H9 (cell line): ENCODE measurements around the gene EPS8. TPM values are rescaled to one million over a fixed set of nuclear protein-coding genes. Genes with fewer than 3 reads are reported as not detected.

Source experiments
- DNase-seq: peaks from one replicate; pipeline ENCODE4 v3.0.0-alpha.2; 2017
- H2AFZ ChIP-seq: one replicate; pipeline ENCODE4 v1.6.1; 2013; ENCODE audit warnings: mild to moderate bottlenecking, low read length, control low read depth, moderate library complexity
- H2AK5ac ChIP-seq: 2 replicates; pipeline ENCODE4 v1.6.1; 2013; ENCODE audit warnings: low read length, control low read depth, mixed read lengths; ENCODE audit not compliant: insufficient read length
- H2BK120ac ChIP-seq: one replicate; pipeline ENCODE4 v1.6.1; 2013; ENCODE audit warnings: low read depth, mild to moderate bottlenecking, low read length, control low read depth, inconsistent platforms; ENCODE audit not compliant: poor library complexity, severe bottlenecking
- H2BK12ac ChIP-seq: 2 replicates; pipeline ENCODE4 v1.6.1; 2013; ENCODE audit warnings: low read length, control low read depth, mixed read lengths, low read depth; ENCODE audit not compliant: insufficient read length
- H2BK15ac ChIP-seq: 2 replicates; pipeline ENCODE4 v1.6.1; 2013; ENCODE audit warnings: low read depth, low read length, control low read depth
- H2BK20ac ChIP-seq: one replicate; pipeline ENCODE4 v1.6.1; 2013; ENCODE audit warnings: low read depth, mild to moderate bottlenecking, low read length, control low read depth, inconsistent platforms; ENCODE audit not compliant: poor library complexity, severe bottlenecking
- H2BK5ac ChIP-seq: 2 replicates; pipeline ENCODE4 v1.6.1; 2013; ENCODE audit warnings: low read length, control low read depth, mixed read lengths; ENCODE audit not compliant: insufficient read length
- H3K14ac ChIP-seq: 2 replicates; pipeline ENCODE4 v1.6.1; 2013; ENCODE audit warnings: low read length, control low read depth; ENCODE audit not compliant: insufficient read depth
- H3K18ac ChIP-seq: 2 replicates; pipeline ENCODE4 v1.6.1; 2013; ENCODE audit warnings: low read depth, mild to moderate bottlenecking, mixed read lengths, low read length, control low read depth; ENCODE audit not compliant: insufficient read length
- H3K23ac ChIP-seq: 2 replicates; pipeline ENCODE4 v1.6.1; 2013; ENCODE audit warnings: low read length, control low read depth, mixed read lengths, low read depth; ENCODE audit not compliant: insufficient read length
- H3K23me2 ChIP-seq: 2 replicates; pipeline ENCODE4 v1.6.1; 2013; ENCODE audit warnings: low read depth, mild to moderate bottlenecking, mixed read lengths, low read length, control low read depth; ENCODE audit not compliant: insufficient read length, poor library complexity, severe bottlenecking
- H3K27ac ChIP-seq: 2 replicates; pipeline ENCODE4 v1.5.1; 2013; ENCODE audit warnings: low read length, control low read depth, mixed read lengths, low read depth; ENCODE audit not compliant: insufficient read length
- H3K27me3 ChIP-seq: 2 replicates; pipeline ENCODE4 v1.6.1; 2013; ENCODE audit warnings: low read length, control low read depth, inconsistent platforms; ENCODE audit not compliant: insufficient read depth
- H3K4ac ChIP-seq: 2 replicates; pipeline ENCODE4 v1.6.1; 2013; ENCODE audit warnings: low read depth, mild to moderate bottlenecking, control low read depth, inconsistent platforms, low read length, moderate library complexity
- H3K4me1 ChIP-seq: 2 replicates; pipeline ENCODE4 v1.6.1; 2013; ENCODE audit warnings: low read length, control low read depth, inconsistent platforms; ENCODE audit not compliant: insufficient read depth
- H3K4me2 ChIP-seq: 2 replicates; pipeline ENCODE4 v1.6.1; 2013; ENCODE audit warnings: low read length, control low read depth, mixed read lengths; ENCODE audit not compliant: insufficient read length, insufficient read depth
- H3K56ac ChIP-seq: 2 replicates; pipeline ENCODE4 v1.6.1; 2013; ENCODE audit warnings: low read depth, mild to moderate bottlenecking, mixed read lengths, low read length, control low read depth; ENCODE audit not compliant: insufficient read length
- H3K79me1 ChIP-seq: 2 replicates; pipeline ENCODE4 v1.6.1; 2013; ENCODE audit warnings: low read depth, mild to moderate bottlenecking, moderate library complexity, low read length, control low read depth, inconsistent platforms; ENCODE audit not compliant: insufficient read depth, poor library complexity, severe bottlenecking
- H3K79me2 ChIP-seq: 2 replicates; pipeline ENCODE4 v1.6.1; 2013; ENCODE audit warnings: low read length, control low read depth, inconsistent platforms; ENCODE audit not compliant: insufficient read depth
- H3K9ac ChIP-seq: 2 replicates; pipeline ENCODE4 v1.6.1; 2013; ENCODE audit warnings: low read length, control low read depth, mixed read lengths; ENCODE audit not compliant: insufficient read length; ENCODE audit errors: extremely low read depth
- H3K9me3 ChIP-seq: one replicate; pipeline ENCODE4 v1.6.1; 2013; ENCODE audit warnings: low read depth, low read length, inconsistent platforms; ENCODE audit not compliant: control insufficient read depth
- H3T11ph ChIP-seq: one replicate; pipeline ENCODE4 v1.6.1; 2013; ENCODE audit warnings: mild to moderate bottlenecking, low read length, control low read depth, inconsistent platforms
- H4K20me1 ChIP-seq: one replicate; pipeline ENCODE4 v1.6.1; 2013; ENCODE audit not compliant: control insufficient read depth, insufficient read length, insufficient read depth
- H4K5ac ChIP-seq: 2 replicates; pipeline ENCODE4 v1.6.1; 2013; ENCODE audit warnings: low read depth, mild to moderate bottlenecking, mixed read lengths, low read length, control low read depth; ENCODE audit not compliant: insufficient read length
- H4K8ac ChIP-seq: replicated peaks from 2 replicates; pipeline ENCODE4 v1.6.1; 2013; ENCODE audit warnings: low read length, control low read depth, mixed read lengths, low read depth; ENCODE audit not compliant: insufficient read length
- H4K91ac ChIP-seq: 2 replicates; pipeline ENCODE4 v1.6.1; 2013; ENCODE audit warnings: low read depth, mild to moderate bottlenecking, moderate library complexity, mixed read lengths, low read length, control low read depth; ENCODE audit not compliant: insufficient read length
- H3K27ac Mint-ChIP-seq, 3 experiments: 2 replicates in 2 of 3; 3 replicates in 1 of 3; pipeline ENCODE4 v1.8.0; 2020 to 2021; ENCODE audit warnings: mixed read lengths in 3 of 3, mild to moderate bottlenecking in 1 of 3, moderate library complexity in 1 of 3
- H3K27me3 Mint-ChIP-seq: 2 replicates; pipeline ENCODE4 v1.8.0; 2021; ENCODE audit warnings: low read depth, mild to moderate bottlenecking, moderate library complexity, mixed read lengths
- H3K36me3 Mint-ChIP-seq, 3 experiments: 2 replicates in 2 of 3; 3 replicates in 1 of 3; pipeline ENCODE4 v1.8.0; 2020 to 2021; ENCODE audit warnings: low read depth in 3 of 3, mixed read lengths in 3 of 3; ENCODE audit not compliant: insufficient read depth in 1 of 3
- H3K4me1 Mint-ChIP-seq, 2 experiments: 2 replicates each; pipeline ENCODE4 v1.8.0; 2020; ENCODE audit warnings: mixed read lengths in 2 of 2
- H3K4me3 Mint-ChIP-seq, 2 experiments: 2 replicates in 1 of 2; 3 replicates in 1 of 2; pipeline ENCODE4 v1.8.0; 2020 to 2021; ENCODE audit warnings: mild to moderate bottlenecking in 2 of 2, mixed read lengths in 2 of 2, moderate library complexity in 1 of 2
- H3K9me3 Mint-ChIP-seq, 2 experiments: 2 replicates in 1 of 2; 3 replicates in 1 of 2; pipeline ENCODE4 v1.8.0; 2020; ENCODE audit warnings: mild to moderate bottlenecking in 2 of 2, mixed read lengths in 2 of 2, moderate library complexity in 1 of 2
- CTCF ChIP-seq: fragments of 200-600 bp; sonication (generic); conservative IDR thresholded peaks from 3 replicates; pipeline ENCODE4 v1.8.0; 2021; ENCODE audit warnings: antibody characterized with exemption, mild to moderate bottlenecking
- WGBS: extraction: QIAGEN DNeasy Blood & Tissue Kit; methylation state at CpG from one replicate; pipeline ENCODE4 v1.1.7; 2013; ENCODE audit warnings: missing lambda C conversion rate, low lambda C conversion rate, mixed read lengths; ENCODE audit not compliant: insufficient read length; ENCODE audit errors: extremely low coverage; 5-methylcytosine and 5-hydroxymethylcytosine counted together
- total RNA-seq: library from RNA; stranded (reverse); gene quantifications from 2 replicates; pipeline ENCODE4 v1.2.1, GENCODE V29; 2021

Gene EPS8
- total RNA-seq, 1 experiment from 2014 or later = 2.2 TPM

GRCh38 chr12:15679151-15679550, 110.0 kb downstream of the EPS8 start:
- no peak overlapping the region for H3K18ac ChIP-seq
- H3K4me1 Mint-ChIP-seq = peaks cover 12% of the 10 kb centered on the region in 2 experiments
- H3K27me3 ChIP-seq = no peaks in the 10 kb centered on the region
- H3K79me1 ChIP-seq = no peaks in the 10 kb centered on the region
- H2BK15ac ChIP-seq = no peak overlapping the region
- no peaks in the 10 kb centered on the region for H4K20me1 ChIP-seq
- H3K27ac ChIP-seq = no peak overlapping the region
- no peak overlapping the region for H3K4me2 ChIP-seq
- no peak overlapping the region for H4K8ac ChIP-seq
- DNase-seq = no peak
- no peak overlapping the region for H3K27ac Mint-ChIP-seq
- no peak overlapping the region for H2BK120ac ChIP-seq
- H3K56ac ChIP-seq = no peak overlapping the region
- H3K9me3 ChIP-seq = no peaks in the 10 kb centered on the region
- no peak overlapping the region for H3K4me3 Mint-ChIP-seq
- H3K79me2 ChIP-seq = no peaks in the 10 kb centered on the region
- no peak overlapping the region for H3K23ac ChIP-seq
- no peak overlapping the region for H3K14ac ChIP-seq
- no peak overlapping the region for H2BK12ac ChIP-seq
- H3K23me2 ChIP-seq = no peaks in the 10 kb centered on the region
- H4K5ac ChIP-seq = no peak overlapping the region
- H2AFZ ChIP-seq = no peak overlapping the region
- no peaks in the 10 kb centered on the region for H3K4me1 ChIP-seq
- TF ChIP-seq CTCF = no peak
- H2BK5ac ChIP-seq = no peak overlapping the region
- no peaks in the 10 kb centered on the region for H3K27me3 Mint-ChIP-seq
- H2AK5ac ChIP-seq = no peak overlapping the region
- no peaks in the 10 kb centered on the region for H3K36me3 Mint-ChIP-seq
- H3K9ac ChIP-seq = no peak overlapping the region
- WGBS = no CpG with 5 or more reads among the region's 1 CpG
- H3K4ac ChIP-seq = no peak overlapping the region
- H3T11ph ChIP-seq = no peak overlapping the region
- H3K9me3 Mint-ChIP-seq = no peaks in the 10 kb centered on the region
- H4K91ac ChIP-seq = no peak overlapping the region
- no peak overlapping the region for H2BK20ac ChIP-seq
